HS-27A (cell line): Measurements from ENCODE around the gene ARIH1.
"Not testable (repeated sequence)": the region's sequence is repeated elsewhere in the genome, so short reads cannot be mapped to it uniquely, and the experiment has no call there.

ENCODE experiments used
- DNase-seq: peaks from one replicate; pipeline ENCODE4 v3.0.0-alpha.2; 2012; ENCODE audit warnings: low read depth, missing footprints

The ARIH1 gene, protein sequence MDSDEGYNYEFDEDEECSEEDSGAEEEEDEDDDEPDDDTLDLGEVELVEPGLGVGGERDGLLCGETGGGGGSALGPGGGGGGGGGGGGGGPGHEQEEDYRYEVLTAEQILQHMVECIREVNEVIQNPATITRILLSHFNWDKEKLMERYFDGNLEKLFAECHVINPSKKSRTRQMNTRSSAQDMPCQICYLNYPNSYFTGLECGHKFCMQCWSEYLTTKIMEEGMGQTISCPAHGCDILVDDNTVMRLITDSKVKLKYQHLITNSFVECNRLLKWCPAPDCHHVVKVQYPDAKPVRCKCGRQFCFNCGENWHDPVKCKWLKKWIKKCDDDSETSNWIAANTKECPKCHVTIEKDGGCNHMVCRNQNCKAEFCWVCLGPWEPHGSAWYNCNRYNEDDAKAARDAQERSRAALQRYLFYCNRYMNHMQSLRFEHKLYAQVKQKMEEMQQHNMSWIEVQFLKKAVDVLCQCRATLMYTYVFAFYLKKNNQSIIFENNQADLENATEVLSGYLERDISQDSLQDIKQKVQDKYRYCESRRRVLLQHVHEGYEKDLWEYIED

DNA sequence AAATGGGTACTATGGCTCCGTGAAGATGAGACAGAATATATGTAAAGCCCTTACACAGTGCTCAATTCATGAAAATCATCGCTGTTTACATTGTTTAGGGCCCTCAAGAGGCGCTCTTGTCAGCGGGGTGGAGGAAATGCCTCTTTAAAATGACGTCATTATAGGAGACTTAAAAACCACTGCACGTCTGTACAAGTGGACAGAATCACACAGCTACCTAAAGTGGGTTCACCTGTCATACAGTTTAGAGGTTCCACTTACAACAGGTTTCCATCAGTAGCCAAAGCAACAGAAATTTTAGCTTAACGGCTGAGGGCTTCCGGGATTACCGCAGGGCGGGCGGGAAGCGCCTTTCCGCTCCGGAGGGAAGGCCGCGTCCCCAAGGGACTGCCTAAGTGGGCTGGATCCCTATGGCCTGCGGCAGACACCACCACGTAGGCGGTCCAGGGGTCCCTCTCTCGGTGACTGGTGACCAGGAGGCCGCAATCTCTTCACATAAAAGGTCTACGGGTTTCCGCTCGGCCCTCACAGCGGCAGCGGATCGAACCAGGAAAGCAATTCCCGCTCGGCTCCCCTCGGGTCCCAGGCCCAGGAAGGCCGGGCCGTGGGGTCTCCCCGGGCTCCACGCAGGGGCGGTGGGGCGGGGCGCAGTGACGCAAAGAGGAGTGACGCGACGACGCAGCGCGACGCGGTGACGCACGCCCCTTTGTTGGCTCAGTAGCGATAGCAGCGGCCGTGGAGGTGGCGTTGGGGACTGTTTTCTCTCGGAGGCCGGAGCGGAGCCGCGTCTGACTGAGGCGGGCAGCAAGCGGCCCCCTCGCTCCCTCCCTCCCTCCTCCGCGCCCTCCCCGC, at the start of gene ARIH1:
Gene ARIH1, plus strand, starts transcription at position 717 of the 852 bp plus-strand sequence. CDS start 310 bp downstream, outside the sequence.
- DNase-seq: peak; percentile 94

DNA sequence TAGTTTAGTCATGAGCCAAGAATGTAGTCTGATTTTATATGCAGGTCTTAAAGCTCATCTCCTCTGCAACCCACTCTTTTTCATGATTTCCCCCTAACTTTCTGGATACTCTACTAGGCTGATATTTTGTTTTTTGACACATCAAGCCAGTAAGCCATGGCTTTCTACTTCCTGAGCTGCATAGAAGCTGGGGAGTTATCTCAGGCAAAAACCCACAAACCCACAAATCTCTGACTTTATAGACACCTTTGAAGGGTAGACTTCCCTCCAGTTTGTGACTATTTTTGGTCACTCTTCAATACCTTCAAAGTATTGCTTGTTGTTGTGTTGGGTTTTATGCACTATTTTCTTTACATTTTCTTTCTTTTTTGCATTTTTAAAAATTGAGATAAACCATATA, 47.4 kb upstream of the ARIH1 start:
- no peak for DNase-seq

DNA sequence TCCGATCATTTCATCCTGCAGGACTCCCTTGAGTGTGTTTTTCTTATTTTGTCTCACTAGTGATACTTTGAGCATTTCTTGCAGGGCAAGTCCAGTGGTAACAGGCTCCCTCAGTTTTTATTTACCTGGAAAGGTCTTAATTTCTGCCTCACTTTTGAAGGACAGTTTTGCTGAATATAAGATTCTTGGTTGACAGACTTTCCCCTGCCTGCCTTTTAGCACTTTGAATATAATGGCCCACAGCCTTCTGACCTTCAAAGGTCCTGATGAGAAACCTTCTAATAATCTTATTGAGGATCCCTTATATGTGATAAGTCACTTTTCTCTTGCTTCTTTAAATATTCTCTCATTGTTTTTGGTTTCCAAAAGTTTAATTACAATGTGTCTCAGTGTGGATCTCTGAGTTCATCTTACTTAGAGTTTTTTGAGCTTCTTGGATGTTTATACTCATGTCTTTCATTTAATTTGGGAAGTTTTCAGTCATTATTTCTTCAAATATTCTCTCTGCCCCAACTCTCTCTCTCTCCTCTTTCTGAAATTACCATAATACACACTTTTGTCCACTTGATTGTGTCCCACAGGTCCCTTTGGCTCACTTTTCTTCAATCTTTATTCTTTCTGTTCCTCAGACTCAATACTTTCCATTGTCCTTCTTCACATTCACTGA, 36.3 kb upstream of the ARIH1 start:
- no peak for DNase-seq

DNA sequence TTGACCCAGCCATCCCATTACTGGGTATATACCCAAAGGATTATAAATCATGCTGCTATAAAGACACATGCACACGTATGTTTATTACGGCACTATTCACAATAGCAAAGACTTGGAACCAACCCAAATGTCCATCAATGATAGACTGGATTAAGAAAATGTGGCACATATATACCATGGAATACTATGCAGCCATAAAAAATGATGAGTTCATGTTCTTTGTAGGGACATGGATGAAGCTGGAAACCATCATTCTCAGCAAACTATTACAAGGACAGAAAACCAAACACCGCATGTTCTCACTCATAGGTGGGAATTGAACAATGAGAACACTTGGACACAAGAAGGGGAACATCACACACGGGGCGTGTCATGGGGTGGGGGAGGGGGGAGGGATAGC, 31.3 kb upstream of the ARIH1 start:
- DNase-seq: not testable (repeated sequence)

DNA sequence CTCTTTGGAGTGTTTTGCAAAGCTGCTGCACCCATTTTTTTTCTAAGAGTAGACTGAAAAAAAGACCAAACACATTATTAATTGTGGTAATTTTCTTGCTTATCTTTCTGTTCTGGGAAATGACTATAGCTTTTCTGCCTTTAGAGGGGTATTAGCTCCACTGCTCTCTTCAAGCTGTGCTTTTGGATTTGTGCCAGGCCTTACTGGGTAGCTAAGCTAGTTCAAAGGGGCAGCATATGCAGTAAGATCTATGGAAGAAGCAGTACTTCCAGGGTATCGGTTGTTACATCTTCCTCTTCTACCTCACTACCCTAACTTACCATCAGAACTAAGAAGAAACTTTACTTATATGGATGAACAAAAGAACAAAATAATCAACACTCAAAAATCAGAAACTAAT, 28.7 kb upstream of the ARIH1 start:
- DNase-seq: no peak

DNA sequence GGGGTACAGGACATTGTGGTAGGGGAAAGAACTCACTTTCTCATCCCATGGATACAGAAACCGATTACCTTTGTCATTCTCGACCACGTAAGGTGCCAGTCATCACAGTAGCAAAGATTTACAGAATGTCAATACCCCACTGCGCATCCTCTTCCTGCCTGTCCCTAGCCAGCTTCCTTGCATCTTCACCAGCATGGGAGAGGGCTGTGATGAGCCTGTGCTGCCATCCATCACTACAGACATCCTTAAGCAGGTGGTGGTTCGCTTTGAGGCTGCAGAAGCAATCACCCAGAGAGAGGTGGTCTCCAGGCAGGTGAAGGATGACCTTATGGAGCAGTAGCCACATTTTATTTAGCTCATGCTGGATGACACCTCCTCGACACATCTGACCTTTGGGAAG, 23.3 kb upstream of the ARIH1 start:
- no peak for DNase-seq

DNA sequence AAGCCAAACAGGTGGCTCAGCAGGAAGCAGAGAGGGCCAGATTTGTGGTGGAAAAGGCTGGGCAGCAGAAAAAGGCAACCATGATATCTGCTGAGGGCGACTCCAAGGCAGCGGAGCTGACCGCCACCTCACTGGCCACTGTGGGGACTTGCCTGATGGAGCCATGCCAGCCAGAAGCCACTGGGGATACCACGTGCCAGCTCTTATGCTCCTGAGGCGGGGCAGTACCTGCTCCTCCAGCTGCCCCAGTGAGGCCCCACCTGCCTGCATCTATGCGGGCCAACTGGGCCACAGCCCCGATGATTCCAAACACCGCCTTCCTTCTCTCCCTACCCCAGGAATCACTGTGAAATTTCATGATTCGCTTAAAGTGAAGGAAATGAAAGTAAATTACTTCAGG, 22.9 kb upstream of the ARIH1 start:
- DNase-seq: no peak

DNA sequence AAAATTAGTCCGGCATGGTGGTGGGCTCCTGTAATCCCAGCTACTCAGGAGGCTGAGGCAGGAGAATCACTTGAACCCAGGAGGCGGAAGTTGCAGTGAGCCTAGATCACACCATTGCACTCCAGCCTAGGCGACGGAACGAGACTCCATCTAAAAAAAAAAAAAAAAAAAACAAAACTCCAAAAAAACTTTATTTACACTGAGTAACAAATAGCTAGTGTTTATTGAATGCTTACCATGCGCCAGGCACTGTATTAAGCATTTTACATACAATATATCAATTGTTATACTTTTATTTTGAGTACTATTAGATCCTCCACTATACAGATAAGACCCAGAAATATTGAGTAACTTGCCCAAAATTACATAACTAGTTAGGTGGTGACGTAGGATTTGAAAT, 17.4 kb upstream of the ARIH1 start:
- DNase-seq: no peak

DNA sequence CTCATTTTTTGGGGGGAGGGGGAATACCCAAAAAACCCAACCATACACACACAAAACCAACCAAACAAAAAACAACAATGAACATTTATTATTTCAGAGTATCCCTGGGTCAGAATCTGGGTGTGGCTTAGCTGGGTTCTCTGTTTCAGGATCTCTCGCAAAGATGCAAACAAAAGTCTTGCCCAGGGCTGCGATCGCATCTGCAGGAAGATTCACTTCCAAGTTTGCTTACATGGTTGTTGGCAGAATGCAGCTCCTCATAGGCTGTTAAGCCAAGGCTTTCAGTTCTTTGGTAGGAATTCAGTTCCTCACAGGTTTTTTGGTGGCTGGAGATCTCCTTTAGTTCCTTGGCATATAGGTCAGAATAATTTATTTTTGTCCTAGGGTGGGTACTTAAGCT, 13.7 kb upstream of the ARIH1 start:
- no peak for DNase-seq

DNA sequence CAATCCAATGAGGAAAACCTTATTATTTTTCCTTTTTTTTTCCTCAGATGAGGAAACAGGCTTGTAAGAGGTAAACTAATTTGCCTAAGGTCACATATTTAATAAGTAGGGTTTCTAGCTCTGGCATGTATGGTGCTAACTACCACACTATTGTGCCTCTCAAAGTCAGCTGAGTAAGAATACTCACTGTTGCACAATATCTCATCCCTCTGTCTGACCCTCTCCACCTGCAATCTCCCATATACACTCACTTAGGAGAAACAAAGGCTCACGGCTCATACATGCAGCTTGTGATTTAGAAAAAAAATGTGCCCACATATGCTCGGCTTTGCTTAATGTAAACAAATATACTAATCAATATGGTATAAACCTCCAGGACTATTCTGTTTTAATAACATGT, 10.4 kb upstream of the ARIH1 start:
- DNase-seq: no peak

DNA sequence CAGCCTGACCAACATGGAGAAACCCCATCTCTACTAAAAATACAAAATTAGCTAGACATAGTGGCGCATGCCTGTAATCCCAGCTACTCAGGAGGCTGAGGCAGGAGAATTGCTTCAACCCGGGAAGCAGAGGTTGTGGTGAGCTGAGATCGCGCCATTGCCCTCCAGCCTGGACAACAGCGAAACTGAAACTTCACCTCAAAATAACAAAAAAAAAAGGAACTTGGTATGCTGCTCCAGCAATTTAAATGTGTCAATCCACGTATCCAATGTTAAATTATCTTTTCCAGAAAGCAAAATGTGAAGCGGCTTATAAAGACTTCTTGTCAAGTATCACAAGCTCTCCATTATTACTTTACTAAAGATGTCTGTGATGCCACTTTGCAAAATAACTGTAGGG, 9.9 kb upstream of the ARIH1 start:
- DNase-seq: no peak

DNA sequence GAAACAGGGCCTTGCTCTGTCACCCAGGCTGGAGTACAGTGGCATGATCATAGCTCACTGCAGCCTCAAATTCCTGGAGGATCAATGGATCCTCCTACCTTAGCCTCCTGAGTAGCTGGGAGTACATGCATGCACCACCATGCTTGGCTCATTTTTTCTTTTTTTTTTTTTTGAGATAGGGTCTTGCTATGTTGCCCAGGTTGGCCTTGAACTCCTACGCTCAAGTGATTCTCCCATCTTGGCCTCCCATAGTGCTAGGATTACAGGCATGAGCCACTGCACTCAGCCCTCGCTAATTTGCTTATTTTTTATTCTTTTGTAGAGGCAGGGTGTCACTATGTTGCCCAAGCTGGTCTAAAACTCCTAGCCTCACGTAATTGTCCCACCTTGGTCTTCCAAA, 6.0 kb upstream of the ARIH1 start:
- no peak for DNase-seq

DNA sequence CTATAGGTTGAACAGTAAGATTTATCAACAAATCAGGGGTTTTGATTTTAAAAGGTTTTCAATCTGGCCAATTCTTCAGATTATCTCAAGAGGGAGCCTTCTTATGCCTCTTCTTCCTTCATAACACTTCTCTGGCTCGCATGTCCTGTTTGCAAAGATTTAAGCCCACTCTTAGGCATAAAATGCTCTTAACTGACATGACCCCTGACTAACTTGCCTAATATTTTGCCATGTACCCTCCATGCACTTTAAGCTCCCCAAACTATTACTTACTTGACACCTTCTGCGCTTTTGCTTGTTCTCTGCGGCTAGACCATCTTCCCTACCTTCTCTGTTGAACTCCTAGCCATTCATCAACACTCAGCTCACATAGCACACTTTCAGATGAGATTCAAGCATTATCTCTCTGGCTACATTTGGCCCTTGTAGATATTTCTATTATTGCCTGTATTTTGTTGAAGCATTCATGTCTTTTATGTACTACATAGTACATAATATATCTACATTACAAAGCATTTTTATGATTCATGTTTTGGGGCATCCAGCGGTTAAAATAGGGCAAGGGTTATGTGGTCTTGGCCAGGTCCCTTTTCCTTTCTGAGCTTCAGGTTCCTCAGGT, 1.0 kb upstream of the ARIH1 start:
- DNase-seq: no peak

DNA sequence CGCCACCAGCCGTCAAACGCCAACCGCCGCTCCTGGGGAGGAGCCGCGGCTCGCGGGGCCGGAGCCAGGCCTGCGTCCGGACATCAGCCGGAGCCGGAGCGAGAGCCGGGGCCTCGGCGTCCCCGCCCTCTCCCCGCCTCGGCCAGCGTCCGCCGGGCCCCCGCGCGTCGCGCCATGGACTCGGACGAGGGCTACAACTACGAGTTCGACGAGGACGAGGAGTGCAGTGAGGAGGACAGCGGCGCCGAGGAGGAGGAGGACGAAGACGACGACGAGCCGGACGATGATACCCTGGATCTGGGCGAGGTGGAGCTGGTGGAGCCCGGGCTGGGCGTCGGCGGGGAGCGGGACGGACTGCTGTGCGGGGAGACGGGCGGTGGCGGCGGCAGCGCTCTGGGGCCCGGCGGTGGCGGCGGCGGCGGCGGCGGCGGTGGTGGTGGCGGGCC, 359 bp downstream of the ARIH1 start:
- DNase-seq: peak; percentile 47

DNA sequence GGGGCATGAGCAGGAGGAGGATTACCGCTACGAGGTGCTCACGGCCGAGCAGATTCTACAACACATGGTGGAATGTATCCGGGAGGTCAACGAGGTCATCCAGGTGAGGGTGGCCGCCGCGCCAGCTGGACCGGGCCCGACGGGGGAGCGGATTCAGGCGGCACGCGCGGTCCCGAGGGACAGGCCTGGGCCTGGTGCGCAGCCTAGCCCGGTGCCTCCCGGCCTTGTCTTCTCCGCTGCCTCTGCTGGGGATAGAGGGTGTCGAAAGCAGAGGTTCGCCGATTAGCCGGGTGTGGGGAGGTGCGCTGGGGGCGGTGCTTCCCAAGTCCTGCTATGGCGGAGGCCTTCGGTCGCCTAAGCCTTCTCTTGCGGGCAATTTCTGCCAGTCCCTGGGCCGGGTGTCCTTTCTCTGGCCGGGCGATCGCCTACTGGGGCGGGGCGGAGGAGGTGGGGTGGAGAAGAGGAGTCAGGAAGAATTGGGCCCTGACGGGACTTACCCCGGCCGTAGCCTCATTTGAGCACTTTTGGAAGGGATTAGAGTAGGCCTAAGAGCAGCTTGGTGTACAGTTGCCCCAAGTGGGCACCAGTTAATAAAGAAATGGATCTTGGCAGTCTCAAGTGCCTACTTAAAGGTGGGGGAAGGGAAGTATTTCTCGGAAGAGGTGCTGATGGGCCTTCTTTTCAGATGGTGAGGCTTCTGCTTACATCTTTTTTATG, 940 bp downstream of the ARIH1 start:
- peak; percentile 73 for DNase-seq

DNA sequence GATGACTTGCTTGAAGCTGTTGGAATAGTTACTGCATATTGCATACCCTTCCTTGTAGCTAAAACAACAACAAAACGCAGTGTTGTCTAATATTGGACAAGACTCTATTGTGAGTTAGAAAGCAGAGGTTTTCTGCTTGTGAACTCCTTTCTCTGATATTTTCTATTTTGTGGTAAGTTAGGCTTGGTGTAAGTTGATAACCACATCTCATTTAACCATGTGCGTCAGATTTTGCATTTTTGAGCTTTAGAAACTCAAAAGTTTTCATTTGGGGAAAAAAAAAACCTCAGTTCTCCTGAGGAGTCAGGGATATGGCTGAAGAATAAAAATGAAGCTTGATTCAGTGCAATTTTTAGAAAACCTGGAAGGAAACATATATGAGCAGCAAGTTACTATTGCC, 1.5 kb downstream of the ARIH1 start:
- no peak for DNase-seq

DNA sequence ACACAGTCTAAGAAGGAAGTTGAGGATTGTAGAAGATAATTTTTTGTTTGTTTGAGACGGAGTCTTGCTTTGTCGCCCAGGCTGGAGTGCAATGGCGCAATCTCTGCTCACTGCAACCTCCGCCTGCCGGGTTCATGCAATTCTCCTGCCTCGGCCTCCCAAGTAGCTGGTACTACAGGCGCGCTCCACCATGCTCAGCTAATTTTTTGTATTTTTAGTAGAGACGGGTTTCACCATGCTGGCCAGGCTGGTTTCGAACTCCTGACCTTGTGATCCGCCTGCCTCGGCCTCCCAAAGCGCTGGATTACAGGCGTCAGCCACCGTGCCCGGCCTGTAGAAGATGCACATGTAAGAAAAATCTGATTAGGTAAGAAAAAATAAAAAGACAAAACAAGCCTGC, 2.2 kb downstream of the ARIH1 start:
- DNase-seq: not testable (repeated sequence)

DNA sequence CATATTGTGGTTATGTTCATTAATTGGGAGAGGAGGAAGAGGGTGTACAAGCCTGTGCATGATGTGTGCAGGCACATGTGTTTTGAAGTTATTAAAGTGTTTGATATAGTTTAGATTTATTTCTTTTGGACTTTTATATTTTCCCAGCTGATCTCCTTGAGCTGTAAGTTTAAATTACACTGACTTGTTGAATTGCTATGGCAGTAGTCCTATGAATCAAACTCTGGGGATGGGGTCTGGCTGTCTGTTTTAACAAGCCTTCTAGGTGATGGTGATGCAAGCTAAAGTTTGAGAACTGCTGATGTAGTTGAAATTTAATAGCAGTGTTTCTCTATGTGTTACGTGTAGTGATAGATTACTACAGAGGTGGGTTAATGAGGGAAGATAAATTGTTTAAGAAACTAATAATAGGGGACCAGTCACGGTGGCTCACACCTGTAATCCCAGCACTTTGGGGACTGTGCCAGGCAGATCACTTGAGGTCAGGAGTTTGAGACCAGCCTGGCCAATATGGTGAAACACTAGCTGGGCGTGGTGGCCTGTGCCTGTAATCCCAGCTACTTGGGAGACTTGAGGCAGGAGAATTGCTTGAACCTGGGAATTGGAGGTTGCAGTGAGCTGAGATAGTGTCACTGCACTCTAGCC, 7.0 kb downstream of the ARIH1 start:
- no peak for DNase-seq

DNA sequence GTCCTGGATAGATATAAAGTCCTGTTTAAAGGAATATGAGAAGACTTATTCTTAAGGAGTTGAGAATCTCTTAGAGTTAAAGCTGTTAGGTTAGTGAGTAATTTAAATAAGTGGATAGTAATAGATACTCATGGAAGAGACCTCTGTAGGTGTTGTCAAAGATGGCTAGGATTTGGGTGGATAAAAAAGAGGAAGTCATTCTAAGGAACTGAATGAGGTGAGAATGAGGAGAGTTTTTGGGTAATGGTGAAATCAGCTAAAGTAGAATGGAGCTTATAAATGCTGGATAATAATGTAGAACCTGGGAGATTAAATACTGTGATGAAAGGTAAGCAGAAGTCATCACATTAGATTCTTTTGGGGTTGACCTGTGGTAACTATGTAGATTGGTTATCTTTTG, 8.1 kb downstream of the ARIH1 start:
- DNase-seq: no peak

DNA sequence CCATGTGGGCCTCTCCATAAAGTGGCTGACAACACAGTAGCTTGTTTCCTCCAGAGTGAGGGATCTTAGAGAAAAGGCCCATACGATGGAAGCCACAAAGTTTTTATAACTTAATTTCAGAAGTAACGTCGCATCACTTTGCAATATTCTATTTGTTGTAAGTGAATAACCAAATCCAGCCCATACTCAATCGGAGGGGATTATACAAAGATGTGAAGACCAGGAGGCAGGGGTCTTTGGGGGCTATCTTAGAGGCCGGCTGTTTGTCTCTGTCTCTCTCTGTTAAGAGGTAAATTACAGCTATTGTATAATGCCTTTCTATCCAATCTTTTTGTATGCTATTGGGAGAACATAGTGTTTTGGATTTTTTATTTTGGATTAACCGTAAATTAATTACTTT, 9.1 kb downstream of the ARIH1 start:
- DNase-seq: no peak

DNA sequence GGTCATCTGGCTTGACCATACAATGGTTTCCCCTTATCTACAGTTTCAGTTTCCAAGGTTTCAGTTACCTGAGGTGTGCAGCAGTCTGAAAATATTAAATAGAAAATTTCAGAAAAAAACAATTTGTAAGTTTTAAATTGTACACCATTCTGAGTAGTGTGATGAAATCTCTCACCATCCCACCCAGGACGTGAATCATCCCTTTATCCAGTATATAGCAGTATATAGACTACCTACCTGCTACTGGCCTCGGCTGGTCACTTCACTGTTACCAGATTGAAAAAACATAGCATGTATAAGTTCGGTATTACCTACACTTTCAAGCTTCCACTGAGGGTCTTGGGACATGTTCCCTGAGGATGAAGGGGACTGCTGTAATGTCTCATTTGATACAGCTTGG, 12.0 kb downstream of the ARIH1 start:
- no peak for DNase-seq
